Calu3 (cell line): ENCODE measurements around the gene POMT2. TPM values are rescaled to one million over a fixed set of nuclear protein-coding genes. Genes with fewer than 3 reads are reported as not detected.

Experiments
- BruUV-seq: library from RNA; stranded (reverse); fragments of 400-500 nt; replicated peaks from 2 replicates; lab custom pipeline; 2021; lab: Mats Ljungman, UMichigan
- CTCF ChIA-PET: fragments of 300-600 bp; sonication (Branson Sonifier 250); formaldehyde crosslinking; loops from one replicate; lab custom pipeline; 2022; ENCODE audit warnings: antibody characterized with exemption; lab: Charles Lee
- DNase-seq: peaks from one replicate; pipeline ENCODE4 v3.0.0; 2022
- H3K27ac Mint-ChIP-seq: one replicate; pipeline ENCODE4 v1.8.0; 2022; ENCODE audit warnings: mixed read lengths; ENCODE audit not compliant: unreplicated experiment
- H3K27me3 Mint-ChIP-seq: one replicate; pipeline ENCODE4 v1.8.0; 2022; ENCODE audit warnings: mixed read lengths; ENCODE audit not compliant: unreplicated experiment
- H3K36me3 Mint-ChIP-seq: one replicate; pipeline ENCODE4 v1.8.0; 2022; ENCODE audit warnings: mild to moderate bottlenecking, moderate library complexity, mixed read lengths; ENCODE audit not compliant: insufficient read depth, unreplicated experiment
- H3K4me1 Mint-ChIP-seq: one replicate; pipeline ENCODE4 v1.8.0; 2022; ENCODE audit warnings: mild to moderate bottlenecking, low read depth, mixed read lengths; ENCODE audit not compliant: unreplicated experiment
- H3K4me3 Mint-ChIP-seq: one replicate; pipeline ENCODE4 v1.8.0; 2022; ENCODE audit warnings: mild to moderate bottlenecking, low read depth, moderate library complexity, mixed read lengths; ENCODE audit not compliant: unreplicated experiment
- H3K9me3 Mint-ChIP-seq: one replicate; pipeline ENCODE4 v1.8.0; 2022; ENCODE audit warnings: low read depth, mixed read lengths; ENCODE audit not compliant: unreplicated experiment
- CTCF ChIP-seq: fragments of 200-600 bp; IDR thresholded peaks from one replicate; pipeline ENCODE4 v1.8.0; 2022; ENCODE audit warnings: antibody characterized with exemption; ENCODE audit not compliant: unreplicated experiment
- intact Hi-C: fragments of 100-400 bp; cut with micrococcal nuclease; formaldehyde crosslinking; loops from one replicate; pipeline ENCODE4 v1.10.0; 2022; ENCODE audit not compliant: unreplicated experiment
- total RNA-seq: library from RNA; stranded (reverse); gene quantifications from 2 replicates; pipeline ENCODE4 v1.2.3, GENCODE V29; 2022

The POMT2 gene
- total RNA-seq, 1 experiment from 2014 or later = 21.7 TPM

- intact Hi-C loops = no loop called here
- no peak for DNase-seq
- BruUV-seq = no TSS peak
- Mint-ChIP-seq H3K27me3 (no peaks in the 10 kb centered on the region), H3K36me3 (no peaks in the 10 kb centered on the region), H3K4me1 (no peaks in the 10 kb centered on the region), H3K4me3 (no peak overlapping the region), H3K9me3 (no peaks in the 10 kb centered on the region), H3K27ac (no peak overlapping the region)
- CTCF ChIA-PET = interaction anchor here (0.6 kb wide), 1 partner anchor 370 kb away, joined by 4 read pairs; no protein-coding TSS in a partner anchor
- TF ChIP-seq CTCF = no peak
These were observed 36.2 kb upstream of the POMT2 start for GRCh38 chr14:77356899-77357298.

- TF ChIP-seq CTCF = no peak
- DNase-seq = no peak
- Mint-ChIP-seq H3K4me1 (no peaks in the 10 kb centered on the region), H3K36me3 (no peaks in the 10 kb centered on the region), H3K9me3 (no peaks in the 10 kb centered on the region), H3K4me3 (no peak overlapping the region), H3K27me3 (no peaks in the 10 kb centered on the region), H3K27ac (no peak overlapping the region)
- intact Hi-C loops = no loop called here
- BruUV-seq = no TSS peak
- CTCF ChIA-PET = interaction anchor here (1.1 kb wide), 1 partner anchor 9 kb away, joined by 3 read pairs; no protein-coding TSS in a partner anchor
These were observed 35.1 kb upstream of the POMT2 start for GRCh38 chr14:77355811-77356210.

GRCh38 chr14:77353469-77354141, 32.9 kb upstream of the POMT2 start:
- intact Hi-C loops = no loop called here
- no TSS peak for BruUV-seq
- Mint-ChIP-seq H3K27me3 (no peaks in the 10 kb centered on the region), H3K9me3 (no peaks in the 10 kb centered on the region), H3K4me3 (no peak overlapping the region), H3K36me3 (no peaks in the 10 kb centered on the region), H3K27ac (no peak overlapping the region), H3K4me1 (no peaks in the 10 kb centered on the region)
- DNase-seq = no peak
- CTCF ChIA-PET = no interaction called here
- no peak for TF ChIP-seq CTCF

GRCh38 chr14:77347751-77348150, 27.1 kb upstream of the POMT2 start:
- no peak for DNase-seq
- BruUV-seq = no TSS peak
- intact Hi-C loops = no loop called here
- no peaks in the 10 kb centered on the region for H3K4me1 Mint-ChIP-seq
- no peaks in the 10 kb centered on the region for H3K27me3 Mint-ChIP-seq
- CTCF ChIA-PET = no interaction called here
- TF ChIP-seq CTCF = no peak
- no peaks in the 10 kb centered on the region for H3K36me3 Mint-ChIP-seq
- H3K4me3 Mint-ChIP-seq = no peak overlapping the region
- no peaks in the 10 kb centered on the region for H3K9me3 Mint-ChIP-seq
- no peak overlapping the region for H3K27ac Mint-ChIP-seq
